ENCODE data around the gene STPG1. TPM values are rescaled to one million over a fixed set of nuclear protein-coding genes. Genes with fewer than 3 reads are reported as not detected.
A peak's percentile ranks its signal among the peaks of the same experiment; 100 is the strongest.

The STPG1 gene
- total RNA-seq, 2 donors from 2014 or later = 13.6 to 18.4 TPM

- no peak for DNase-seq
- H3K4me3 ChIP-seq = no peak overlapping the region
- H3K36me3 ChIP-seq = no peaks in the 10 kb centered on the region
- H3K9ac ChIP-seq (ENCODE audit: low read depth in 2 of 2, low read length in 2 of 2) = peak overlapping the region; percentile 1 to 5
- intact Hi-C loops (cut with DNase I) = no loop called here
- H3K9me3 ChIP-seq = no peaks in the 10 kb centered on the region
- TF ChIP-seq CTCF (IDR thresholded peaks at IDR 0.05) = peak; percentile 23
- H3K27me3 ChIP-seq = no peaks in the 10 kb centered on the region
- peak overlapping the region; percentile 65 for H3K27ac ChIP-seq
- no peaks in the 10 kb centered on the region for H3K4me1 ChIP-seq
These were observed 21.0 kb downstream of the STPG1 start for GRCh38 chr1:24392604-24392946.

- intact Hi-C loops (cut with DNase I) = loop anchor here (1.0 kb wide), 1 partner anchor 192 kb away; no protein-coding TSS in a partner anchor
- Histone ChIP-seq H3K27ac (peak overlapping the region; percentile 65), H3K4me3 (no peak overlapping the region), H3K27me3 (no peaks in the 10 kb centered on the region), H3K9ac (ENCODE audit: low read depth in 2 of 2, low read length in 2 of 2) (peak overlapping the region; percentile 1 to 5), H3K9me3 (no peaks in the 10 kb centered on the region), H3K4me1 (no peaks in the 10 kb centered on the region), H3K36me3 (no peaks in the 10 kb centered on the region)
- DNase-seq = peak; percentile 77
- TF ChIP-seq CTCF (IDR thresholded peaks at IDR 0.05) = peak; percentile 82
These were observed 21.5 kb downstream of the STPG1 start for GRCh38 chr1:24391882-24392603.

- Histone ChIP-seq H3K27ac (peak overlapping the region; percentile 65), H3K9ac (ENCODE audit: low read depth in 2 of 2, low read length in 2 of 2) (no peak overlapping the region), H3K4me3 (no peak overlapping the region), H3K27me3 (no peaks in the 10 kb centered on the region), H3K36me3 (no peaks in the 10 kb centered on the region), H3K9me3 (no peaks in the 10 kb centered on the region), H3K4me1 (no peaks in the 10 kb centered on the region)
- peak; percentile 82 for DNase-seq
- intact Hi-C loops (cut with DNase I) = loop anchor here (1.0 kb wide), 1 partner anchor 191 kb away; no protein-coding TSS in a partner anchor
- TF ChIP-seq CTCF (IDR thresholded peaks at IDR 0.05) = peak; percentile 89
These were observed 22.4 kb downstream of the STPG1 start for GRCh38 chr1:24390924-24391782.

GRCh38 chr1:24389231-24389678 lies 24.3 kb downstream of the STPG1 start:
- H3K36me3 ChIP-seq = no peaks in the 10 kb centered on the region
- TF ChIP-seq CTCF (IDR thresholded peaks at IDR 0.05) = no peak
- no peaks in the 10 kb centered on the region for H3K9me3 ChIP-seq
- H3K27me3 ChIP-seq = no peaks in the 10 kb centered on the region
- H3K27ac ChIP-seq = peak overlapping the region; percentile 23
- DNase-seq = peak; percentile 55
- no peak overlapping the region for H3K4me3 ChIP-seq
- H3K4me1 ChIP-seq = peaks cover 8% of the 10 kb centered on the region
- H3K9ac ChIP-seq (ENCODE audit: low read depth in 2 of 2, low read length in 2 of 2) = no peak overlapping the region
- intact Hi-C loops (cut with DNase I) = no loop called here

- peak; percentile 15 for DNase-seq
- Histone ChIP-seq H3K9ac (ENCODE audit: low read depth in 2 of 2, low read length in 2 of 2) (no peak overlapping the region), H3K27me3 (no peaks in the 10 kb centered on the region), H3K27ac (no peak overlapping the region), H3K36me3 (no peaks in the 10 kb centered on the region), H3K9me3 (no peaks in the 10 kb centered on the region), H3K4me1 (peaks cover 8% of the 10 kb centered on the region), H3K4me3 (no peak overlapping the region)
- TF ChIP-seq CTCF (IDR thresholded peaks at IDR 0.05) = no peak
- intact Hi-C loops (cut with DNase I) = no loop called here
These were observed 25.2 kb downstream of the STPG1 start for GRCh38 chr1:24388331-24388885.
